Calu3 (cell line): ENCODE results near the gene TEAD1. TPM values are rescaled to one million over a fixed set of nuclear protein-coding genes. Genes with fewer than 3 reads are reported as not detected.

ENCODE experiments used
- BruUV-seq: library from RNA; stranded (reverse); fragments of 400-500 nt; replicated peaks from 2 replicates; lab custom pipeline; 2021; lab: Mats Ljungman, UMichigan
- CTCF ChIA-PET: fragments of 300-600 bp; sonication (Branson Sonifier 250); formaldehyde crosslinking; loops from one replicate; lab custom pipeline; 2022; ENCODE audit warnings: antibody characterized with exemption; lab: Charles Lee
- DNase-seq: peaks from one replicate; pipeline ENCODE4 v3.0.0; 2022
- H3K27ac Mint-ChIP-seq: one replicate; pipeline ENCODE4 v1.8.0; 2022; ENCODE audit warnings: mixed read lengths; ENCODE audit not compliant: unreplicated experiment
- H3K27me3 Mint-ChIP-seq: one replicate; pipeline ENCODE4 v1.8.0; 2022; ENCODE audit warnings: mixed read lengths; ENCODE audit not compliant: unreplicated experiment
- H3K36me3 Mint-ChIP-seq: one replicate; pipeline ENCODE4 v1.8.0; 2022; ENCODE audit warnings: mild to moderate bottlenecking, moderate library complexity, mixed read lengths; ENCODE audit not compliant: insufficient read depth, unreplicated experiment
- H3K4me1 Mint-ChIP-seq: one replicate; pipeline ENCODE4 v1.8.0; 2022; ENCODE audit warnings: mild to moderate bottlenecking, low read depth, mixed read lengths; ENCODE audit not compliant: unreplicated experiment
- H3K4me3 Mint-ChIP-seq: one replicate; pipeline ENCODE4 v1.8.0; 2022; ENCODE audit warnings: mild to moderate bottlenecking, low read depth, moderate library complexity, mixed read lengths; ENCODE audit not compliant: unreplicated experiment
- H3K9me3 Mint-ChIP-seq: one replicate; pipeline ENCODE4 v1.8.0; 2022; ENCODE audit warnings: low read depth, mixed read lengths; ENCODE audit not compliant: unreplicated experiment
- intact Hi-C: fragments of 100-400 bp; cut with micrococcal nuclease; formaldehyde crosslinking; loops from one replicate; pipeline ENCODE4 v1.10.0; 2022; ENCODE audit not compliant: unreplicated experiment
- total RNA-seq: library from RNA; stranded (reverse); gene quantifications from 2 replicates; pipeline ENCODE4 v1.2.3, GENCODE V29; 2022
- TF ChIP-seq, protein P1 (sequence below): fragments of 200-600 bp; IDR thresholded peaks from one replicate; pipeline ENCODE4 v1.8.0; 2022; ENCODE audit warnings: antibody characterized with exemption; ENCODE audit not compliant: unreplicated experiment

Gene TEAD1
- total RNA-seq, 1 experiment from 2014 or later: 104 TPM

DNA sequence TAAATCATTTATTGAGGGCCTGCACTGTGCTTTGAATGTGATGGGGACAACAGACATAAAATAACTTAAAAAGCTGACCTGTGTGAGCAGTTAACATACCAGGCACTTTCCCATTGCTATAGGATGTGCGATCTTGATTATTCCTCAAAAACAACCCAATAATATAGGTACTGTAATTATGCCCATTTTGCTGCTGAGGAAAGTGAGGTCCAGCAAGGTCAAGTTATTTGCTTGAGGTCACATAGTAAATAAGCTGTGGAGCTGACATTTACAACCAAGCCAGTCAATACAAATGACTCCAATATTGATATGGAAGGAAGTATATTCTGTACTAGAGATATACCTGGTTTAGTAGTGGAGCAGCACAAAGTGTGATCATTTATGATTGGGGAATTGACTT, 96.2 kb downstream of the TEAD1 start:
- no peak for DNase-seq
- intact Hi-C loops: loop anchor here (5.0 kb wide), 1 partner anchor 48 kb away; no protein-coding TSS in a partner anchor
- no peaks in the 10 kb centered on the region for H3K9me3 Mint-ChIP-seq
- H3K4me3 Mint-ChIP-seq: no peak overlapping the region
- H3K4me1 Mint-ChIP-seq: peaks cover 18% of the 10 kb centered on the region
- CTCF ChIA-PET: interaction anchor here (0.7 to 1.6 kb wide), 7 partner anchors 14 to 184 kb away, joined by 3 to 4 read pairs (median 3); no protein-coding TSS in a partner anchor
- no peaks in the 10 kb centered on the region for H3K36me3 Mint-ChIP-seq
- no TSS peak for BruUV-seq
- TF ChIP-seq, protein P1, sequence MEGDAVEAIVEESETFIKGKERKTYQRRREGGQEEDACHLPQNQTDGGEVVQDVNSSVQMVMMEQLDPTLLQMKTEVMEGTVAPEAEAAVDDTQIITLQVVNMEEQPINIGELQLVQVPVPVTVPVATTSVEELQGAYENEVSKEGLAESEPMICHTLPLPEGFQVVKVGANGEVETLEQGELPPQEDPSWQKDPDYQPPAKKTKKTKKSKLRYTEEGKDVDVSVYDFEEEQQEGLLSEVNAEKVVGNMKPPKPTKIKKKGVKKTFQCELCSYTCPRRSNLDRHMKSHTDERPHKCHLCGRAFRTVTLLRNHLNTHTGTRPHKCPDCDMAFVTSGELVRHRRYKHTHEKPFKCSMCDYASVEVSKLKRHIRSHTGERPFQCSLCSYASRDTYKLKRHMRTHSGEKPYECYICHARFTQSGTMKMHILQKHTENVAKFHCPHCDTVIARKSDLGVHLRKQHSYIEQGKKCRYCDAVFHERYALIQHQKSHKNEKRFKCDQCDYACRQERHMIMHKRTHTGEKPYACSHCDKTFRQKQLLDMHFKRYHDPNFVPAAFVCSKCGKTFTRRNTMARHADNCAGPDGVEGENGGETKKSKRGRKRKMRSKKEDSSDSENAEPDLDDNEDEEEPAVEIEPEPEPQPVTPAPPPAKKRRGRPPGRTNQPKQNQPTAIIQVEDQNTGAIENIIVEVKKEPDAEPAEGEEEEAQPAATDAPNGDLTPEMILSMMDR: no peak
- no peak overlapping the region for H3K27ac Mint-ChIP-seq
- H3K27me3 Mint-ChIP-seq: no peaks in the 10 kb centered on the region

DNA sequence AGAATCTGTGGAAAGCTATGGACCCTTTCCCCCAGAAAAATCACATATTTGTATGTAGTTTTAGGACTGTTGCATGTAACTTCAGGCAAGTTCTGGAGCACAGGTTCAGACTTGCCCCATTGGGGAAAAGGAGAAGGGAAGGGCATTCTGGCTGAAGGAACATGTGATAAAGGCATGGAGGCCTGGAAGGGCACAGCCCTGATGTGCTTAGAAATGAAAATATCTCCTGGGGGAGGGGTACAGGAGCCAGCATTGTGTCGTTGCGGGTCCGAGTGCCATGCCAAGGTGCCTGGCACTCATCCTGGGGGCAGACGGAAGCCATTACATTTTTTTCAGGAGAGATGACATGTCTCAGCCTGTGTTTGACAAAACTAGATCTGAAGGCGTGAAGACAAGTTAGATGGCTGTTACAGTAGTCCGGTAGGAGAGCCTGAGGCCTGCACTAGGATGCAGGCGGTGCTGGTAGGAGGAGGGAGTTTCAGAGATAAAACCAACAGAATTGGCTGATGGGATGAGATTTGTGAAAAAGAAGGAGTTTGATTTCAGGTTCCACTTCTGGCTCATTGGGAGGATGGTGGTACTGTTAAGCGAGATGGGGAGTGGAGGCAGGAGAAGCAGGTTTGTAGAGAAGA, 96.9 kb downstream of the TEAD1 start:
- Mint-ChIP-seq H3K27ac (no peak overlapping the region), H3K36me3 (peaks cover 4% of the 10 kb centered on the region), H3K9me3 (no peaks in the 10 kb centered on the region), H3K27me3 (no peaks in the 10 kb centered on the region), H3K4me3 (no peak overlapping the region), H3K4me1 (peaks cover 18% of the 10 kb centered on the region)
- BruUV-seq: no TSS peak
- TF ChIP-seq, protein P1: no peak
- CTCF ChIA-PET: interaction anchor here (0.8 kb wide), 1 partner anchor 184 kb away, joined by 3 read pairs; no protein-coding TSS in a partner anchor
- DNase-seq: no peak
- intact Hi-C loops: loop anchor here (5.0 kb wide), 1 partner anchor 49 kb away; no protein-coding TSS in a partner anchor

DNA sequence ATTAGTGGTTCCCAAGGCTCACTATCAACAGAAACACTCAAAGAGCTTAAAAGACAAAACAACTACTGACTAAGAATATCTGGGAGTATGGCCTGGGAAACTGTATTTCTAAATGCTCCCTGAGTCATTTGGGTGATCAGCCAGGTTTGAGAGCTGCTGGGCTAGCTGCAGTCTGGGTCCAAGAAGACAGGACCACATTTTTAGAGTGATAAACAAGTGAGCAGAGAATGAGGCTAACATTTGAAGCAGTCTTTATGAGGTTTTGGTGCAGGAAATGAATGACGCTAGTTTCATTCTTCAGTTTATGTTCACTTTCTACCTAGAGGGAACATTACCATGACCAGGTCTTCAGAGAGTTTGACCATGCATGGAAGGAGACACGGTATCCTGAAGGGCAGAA, 97.7 kb downstream of the TEAD1 start:
- Mint-ChIP-seq H3K4me1 (peaks cover 18% of the 10 kb centered on the region), H3K27me3 (no peaks in the 10 kb centered on the region), H3K9me3 (no peaks in the 10 kb centered on the region), H3K36me3 (peaks cover 5% of the 10 kb centered on the region), H3K27ac (no peak overlapping the region), H3K4me3 (no peak overlapping the region)
- DNase-seq: no peak
- intact Hi-C loops: loop anchor here (5.0 kb wide), 1 partner anchor 50 kb away; no protein-coding TSS in a partner anchor
- TF ChIP-seq, protein P1: no peak
- no TSS peak for BruUV-seq
- CTCF ChIA-PET: no interaction called here

DNA sequence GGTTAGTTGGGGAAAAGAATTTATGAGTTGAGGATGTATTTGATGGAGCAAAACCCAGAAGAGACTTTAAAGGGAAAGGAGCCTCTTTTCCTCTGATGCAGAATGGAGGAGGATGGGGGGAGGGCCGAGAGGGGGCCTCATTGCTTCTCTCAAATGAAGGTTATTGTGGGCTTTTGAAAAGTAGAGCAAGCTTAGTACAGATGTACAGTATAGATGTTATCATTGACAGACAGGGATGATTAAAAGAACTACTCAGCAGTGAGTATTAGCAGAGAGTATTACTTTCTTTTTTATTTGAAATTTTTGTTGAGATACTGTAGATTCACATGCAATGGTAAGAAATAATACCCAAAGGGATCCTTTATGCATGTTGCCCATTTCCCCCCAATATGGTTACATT, 98.1 kb downstream of the TEAD1 start:
- no peak for DNase-seq
- BruUV-seq: no TSS peak
- CTCF ChIA-PET: no interaction called here
- H3K27ac Mint-ChIP-seq: no peak overlapping the region
- TF ChIP-seq, protein P1: no peak
- H3K27me3 Mint-ChIP-seq: no peaks in the 10 kb centered on the region
- intact Hi-C loops: loop anchor here (5.0 kb wide), 1 partner anchor 50 kb away; no protein-coding TSS in a partner anchor
- no peak overlapping the region for H3K4me3 Mint-ChIP-seq
- H3K9me3 Mint-ChIP-seq: no peaks in the 10 kb centered on the region
- H3K4me1 Mint-ChIP-seq: peaks cover 21% of the 10 kb centered on the region
- H3K36me3 Mint-ChIP-seq: peaks cover 5% of the 10 kb centered on the region
